Measurements from ENCODE around the gene MRPS25.

Gene MRPS25

GRCh38 chr3:15051531-15051930 lies 13.6 kb downstream of the MRPS25 start:
- no peak overlapping the region for H4K91ac ChIP-seq (ENCODE audit: low read length)
- peaks cover 1% of the 10 kb centered on the region for H3K4me1 ChIP-seq (ENCODE audit: control insufficient read depth, insufficient read depth, low read depth, low read length)
- no peak overlapping the region for H2BK15ac ChIP-seq (ENCODE audit: low read depth, poor library complexity, severe bottlenecking)
- peak overlapping the region in 1 of 2 experiments; percentile 14 for H3K23ac ChIP-seq (ENCODE audit: low read length in 2 of 2)
- DNase-seq: peak; percentile 61
- H3K79me1 ChIP-seq (replicated peaks; ENCODE audit: low read length, poor library complexity, severe bottlenecking): peaks cover 32% of the 10 kb centered on the region
- no peak overlapping the region for H3K4me3 ChIP-seq (ENCODE audit: insufficient read depth in 1 of 2, low read depth in 1 of 2, low read length in 2 of 2)
- H2BK12ac ChIP-seq (ENCODE audit: low read length in 2 of 2): no peak overlapping the region
- WGBS: 62% methylated on average over 1 of the region's 1 CpG
- no peak overlapping the region for H3K4me2 ChIP-seq (ENCODE audit: low read length, poor library complexity, severe bottlenecking)
- H3K4ac ChIP-seq (ENCODE audit: low read depth in 1 of 2, low read length in 2 of 2): no peak overlapping the region
- no peak overlapping the region for H3K9ac ChIP-seq (ENCODE audit: low read length)
- H2AK5ac ChIP-seq (ENCODE audit: low read length, severe bottlenecking): no peak overlapping the region
- no peak overlapping the region for H2BK5ac ChIP-seq (ENCODE audit: low read depth, low read length, poor library complexity, severe bottlenecking)
- H3K9me3 ChIP-seq (ENCODE audit: control insufficient read depth, low read length): no peaks in the 10 kb centered on the region
- H2BK120ac ChIP-seq (ENCODE audit: low read depth, low read length): no peak overlapping the region
- no peaks in the 10 kb centered on the region for H3K27me3 ChIP-seq (ENCODE audit: control insufficient read depth in 1 of 2, insufficient read depth in 1 of 2, low read length in 2 of 2)
- no peak overlapping the region for H2AFZ ChIP-seq (ENCODE audit: low read depth, low read length)
- H3K36me3 ChIP-seq (ENCODE audit: control insufficient read depth in 1 of 2, insufficient read depth in 2 of 2, low read depth in 1 of 2, low read length in 2 of 2): peaks cover 48 to 75% of the 10 kb centered on the region in 2 experiments
- peak overlapping the region; percentile 12 for H4K8ac ChIP-seq (ENCODE audit: low read length)
- H3K14ac ChIP-seq (ENCODE audit: low read length in 2 of 2): no peak overlapping the region
- H3K18ac ChIP-seq (ENCODE audit: low read depth in 1 of 2, low read length in 2 of 2): no peak overlapping the region
- no peak overlapping the region for H3K27ac ChIP-seq (ENCODE audit: low read length, poor library complexity, severe bottlenecking)

GRCh38 chr3:15050405-15051092 lies 14.6 kb downstream of the MRPS25 start:
- Histone ChIP-seq H4K91ac (ENCODE audit: low read length) (no peak overlapping the region), H3K9ac (ENCODE audit: low read length) (no peak overlapping the region), H2BK15ac (ENCODE audit: low read depth, poor library complexity, severe bottlenecking) (no peak overlapping the region), H3K36me3 (ENCODE audit: control insufficient read depth in 1 of 2, insufficient read depth in 2 of 2, low read depth in 1 of 2, low read length in 2 of 2) (peaks cover 50 to 80% of the 10 kb centered on the region in 2 experiments), H3K4me3 (ENCODE audit: insufficient read depth in 1 of 2, low read depth in 1 of 2, low read length in 2 of 2) (no peak overlapping the region), H3K23ac (ENCODE audit: low read length in 2 of 2) (peak overlapping the region in 1 of 2 experiments; percentile 77), H3K4me2 (ENCODE audit: low read length, poor library complexity, severe bottlenecking) (no peak overlapping the region), H2BK12ac (ENCODE audit: low read length in 2 of 2) (no peak overlapping the region), H3K4ac (ENCODE audit: low read depth in 1 of 2, low read length in 2 of 2) (no peak overlapping the region), H3K14ac (ENCODE audit: low read length in 2 of 2) (no peak overlapping the region), H3K27ac (ENCODE audit: low read length, poor library complexity, severe bottlenecking) (no peak overlapping the region), H2AK5ac (ENCODE audit: low read length, severe bottlenecking) (no peak overlapping the region), H3K79me1 (replicated peaks; ENCODE audit: low read length, poor library complexity, severe bottlenecking) (peaks cover 34% of the 10 kb centered on the region), H3K4me1 (ENCODE audit: control insufficient read depth, insufficient read depth, low read depth, low read length) (peaks cover 1% of the 10 kb centered on the region), H2AFZ (ENCODE audit: low read depth, low read length) (no peak overlapping the region), H3K9me3 (ENCODE audit: control insufficient read depth, low read length) (no peaks in the 10 kb centered on the region), H3K27me3 (ENCODE audit: control insufficient read depth in 1 of 2, insufficient read depth in 1 of 2, low read length in 2 of 2) (no peaks in the 10 kb centered on the region), H2BK120ac (ENCODE audit: low read depth, low read length) (no peak overlapping the region), H4K8ac (ENCODE audit: low read length) (no peak overlapping the region), H3K18ac (ENCODE audit: low read depth in 1 of 2, low read length in 2 of 2) (no peak overlapping the region), H2BK5ac (ENCODE audit: low read depth, low read length, poor library complexity, severe bottlenecking) (no peak overlapping the region)
- 88% methylated on average over 3 of the region's 3 CpGs for WGBS
- DNase-seq: no peak

- Histone ChIP-seq H2BK15ac (ENCODE audit: low read depth, poor library complexity, severe bottlenecking) (no peak overlapping the region), H2BK120ac (ENCODE audit: low read depth, low read length) (no peak overlapping the region), H2AK5ac (ENCODE audit: low read length, severe bottlenecking) (no peak overlapping the region), H4K8ac (ENCODE audit: low read length) (no peak overlapping the region), H3K27me3 (ENCODE audit: control insufficient read depth in 1 of 2, insufficient read depth in 1 of 2, low read length in 2 of 2) (no peaks in the 10 kb centered on the region), H2BK5ac (ENCODE audit: low read depth, low read length, poor library complexity, severe bottlenecking) (no peak overlapping the region), H3K36me3 (ENCODE audit: control insufficient read depth in 1 of 2, insufficient read depth in 2 of 2, low read depth in 1 of 2, low read length in 2 of 2) (peaks cover 57 to 90% of the 10 kb centered on the region in 2 experiments), H2AFZ (ENCODE audit: low read depth, low read length) (no peak overlapping the region), H4K91ac (ENCODE audit: low read length) (no peak overlapping the region), H3K14ac (ENCODE audit: low read length in 2 of 2) (no peak overlapping the region), H3K4me1 (ENCODE audit: control insufficient read depth, insufficient read depth, low read depth, low read length) (no peaks in the 10 kb centered on the region), H3K27ac (ENCODE audit: low read length, poor library complexity, severe bottlenecking) (no peak overlapping the region), H3K79me1 (replicated peaks; ENCODE audit: low read length, poor library complexity, severe bottlenecking) (peaks cover 39% of the 10 kb centered on the region), H3K18ac (ENCODE audit: low read depth in 1 of 2, low read length in 2 of 2) (no peak overlapping the region), H3K4me2 (ENCODE audit: low read length, poor library complexity, severe bottlenecking) (no peak overlapping the region), H3K9me3 (ENCODE audit: control insufficient read depth, low read length) (no peaks in the 10 kb centered on the region), H2BK12ac (ENCODE audit: low read length in 2 of 2) (no peak overlapping the region), H3K9ac (ENCODE audit: low read length) (no peak overlapping the region), H3K23ac (ENCODE audit: low read length in 2 of 2) (peak overlapping the region in 1 of 2 experiments; percentile 10), H3K4me3 (ENCODE audit: insufficient read depth in 1 of 2, low read depth in 1 of 2, low read length in 2 of 2) (no peak overlapping the region), H3K4ac (ENCODE audit: low read depth in 1 of 2, low read length in 2 of 2) (no peak overlapping the region)
- WGBS: 96% methylated on average over 2 of the region's 2 CpGs
- no peak for DNase-seq
Observed at GRCh38 chr3:15049584-15049983, 15.5 kb downstream of the MRPS25 start.

GRCh38 chr3:15045667-15046066 lies 19.4 kb downstream of the MRPS25 start:
- Histone ChIP-seq H3K9ac (ENCODE audit: low read length) (no peak overlapping the region), H3K9me3 (ENCODE audit: control insufficient read depth, low read length) (no peaks in the 10 kb centered on the region), H3K4me1 (ENCODE audit: control insufficient read depth, insufficient read depth, low read depth, low read length) (no peaks in the 10 kb centered on the region), H3K27me3 (ENCODE audit: control insufficient read depth in 1 of 2, insufficient read depth in 1 of 2, low read length in 2 of 2) (no peaks in the 10 kb centered on the region), H3K4me2 (ENCODE audit: low read length, poor library complexity, severe bottlenecking) (no peak overlapping the region), H3K4ac (ENCODE audit: low read depth in 1 of 2, low read length in 2 of 2) (no peak overlapping the region), H2AK5ac (ENCODE audit: low read length, severe bottlenecking) (no peak overlapping the region), H4K8ac (ENCODE audit: low read length) (no peak overlapping the region), H3K4me3 (ENCODE audit: insufficient read depth in 1 of 2, low read depth in 1 of 2, low read length in 2 of 2) (no peak overlapping the region), H4K91ac (ENCODE audit: low read length) (no peak overlapping the region), H3K27ac (ENCODE audit: low read length, poor library complexity, severe bottlenecking) (no peak overlapping the region), H3K79me1 (replicated peaks; ENCODE audit: low read length, poor library complexity, severe bottlenecking) (peaks cover 44% of the 10 kb centered on the region), H2BK15ac (ENCODE audit: low read depth, poor library complexity, severe bottlenecking) (no peak overlapping the region), H2BK12ac (ENCODE audit: low read length in 2 of 2) (no peak overlapping the region), H3K36me3 (ENCODE audit: control insufficient read depth in 1 of 2, insufficient read depth in 2 of 2, low read depth in 1 of 2, low read length in 2 of 2) (peaks cover 56 to 99% of the 10 kb centered on the region in 2 experiments), H2BK120ac (ENCODE audit: low read depth, low read length) (no peak overlapping the region), H2BK5ac (ENCODE audit: low read depth, low read length, poor library complexity, severe bottlenecking) (no peak overlapping the region), H3K14ac (ENCODE audit: low read length in 2 of 2) (no peak overlapping the region), H3K18ac (ENCODE audit: low read depth in 1 of 2, low read length in 2 of 2) (no peak overlapping the region), H2AFZ (ENCODE audit: low read depth, low read length) (no peak overlapping the region), H3K23ac (ENCODE audit: low read length in 2 of 2) (no peak overlapping the region)
- no peak for DNase-seq
- 97% methylated on average over 1 of the region's 1 CpG for WGBS
